HG02759 (cell line): ENCODE measurements around the gene ZNF775.

Experiments used
- ATAC-seq: cut with Tn5 transposase; IDR thresholded peaks from one replicate; pipeline ENCODE4 v1.9.1; 2021; ENCODE audit warnings: mild to moderate bottlenecking, moderate library complexity; ENCODE audit not compliant: unreplicated experiment

Gene ZNF775

DNA sequence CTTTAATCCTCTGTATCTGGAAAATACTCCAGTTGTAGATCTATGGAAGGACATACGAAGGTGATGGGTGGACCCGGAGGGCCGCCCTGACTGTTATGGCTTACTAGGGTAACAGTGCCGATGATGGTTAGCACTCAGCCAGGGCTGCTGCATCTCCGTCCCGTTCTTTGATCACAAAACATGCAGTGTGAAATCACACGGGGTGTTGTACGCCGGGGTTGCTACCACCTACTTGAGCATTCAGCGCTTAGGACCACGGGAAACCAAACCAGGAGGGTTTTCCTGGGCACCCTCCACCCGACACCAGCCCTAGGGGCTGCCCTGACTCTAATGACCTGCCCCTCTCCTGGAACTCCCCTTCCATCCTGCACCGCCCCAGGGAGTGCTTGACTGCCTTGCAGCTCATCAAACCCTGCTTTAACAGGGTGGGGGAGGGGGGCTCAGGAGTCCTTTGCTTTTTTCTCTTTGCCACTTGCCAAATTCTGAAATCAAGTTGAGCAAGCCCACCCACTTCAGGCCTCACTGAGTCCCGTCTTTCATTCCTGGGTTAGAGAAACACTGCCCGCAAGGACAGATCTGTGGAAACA lies 20.4 kb downstream of the ZNF775 start:
- no peak for ATAC-seq

- no peak for ATAC-seq
These were observed 21.1 kb downstream of the ZNF775 start for GRCh38 chr7:150400008-150400787.

DNA sequence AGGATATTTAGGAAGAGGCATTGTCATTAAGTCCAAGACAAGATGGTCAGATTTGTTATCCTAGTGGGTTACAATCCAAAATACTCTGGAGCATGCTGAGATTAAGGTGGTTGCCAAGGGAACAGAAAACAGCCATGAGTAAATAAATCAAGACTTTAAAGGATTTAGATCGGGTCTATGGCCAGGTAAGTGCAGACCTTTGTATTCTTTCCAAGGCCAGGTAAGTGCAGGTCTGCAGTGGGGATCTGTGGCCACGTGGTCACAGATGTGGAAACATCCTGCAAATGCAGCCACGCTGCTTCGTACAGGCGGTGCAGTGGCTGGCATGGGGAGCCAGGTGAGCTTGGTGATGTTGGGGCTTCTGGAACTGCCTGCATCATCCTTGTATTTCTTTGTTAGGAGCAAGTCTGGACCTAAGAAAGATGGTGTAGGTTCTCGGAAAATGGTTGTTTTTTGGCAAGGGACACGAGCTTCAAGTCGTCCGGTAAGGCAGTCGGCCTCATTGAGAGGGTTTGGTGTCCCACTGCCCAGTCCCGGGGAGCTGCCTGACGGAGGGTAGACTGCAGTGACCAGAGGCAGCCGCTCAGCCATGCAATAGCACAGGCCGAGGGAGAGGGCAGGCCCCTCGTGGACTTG lies 21.8 kb downstream of the ZNF775 start:
- ATAC-seq: no peak

GRCh38 chr7:150401424-150401790 lies 22.3 kb downstream of the ZNF775 start:
- peak; percentile 30 for ATAC-seq

DNA sequence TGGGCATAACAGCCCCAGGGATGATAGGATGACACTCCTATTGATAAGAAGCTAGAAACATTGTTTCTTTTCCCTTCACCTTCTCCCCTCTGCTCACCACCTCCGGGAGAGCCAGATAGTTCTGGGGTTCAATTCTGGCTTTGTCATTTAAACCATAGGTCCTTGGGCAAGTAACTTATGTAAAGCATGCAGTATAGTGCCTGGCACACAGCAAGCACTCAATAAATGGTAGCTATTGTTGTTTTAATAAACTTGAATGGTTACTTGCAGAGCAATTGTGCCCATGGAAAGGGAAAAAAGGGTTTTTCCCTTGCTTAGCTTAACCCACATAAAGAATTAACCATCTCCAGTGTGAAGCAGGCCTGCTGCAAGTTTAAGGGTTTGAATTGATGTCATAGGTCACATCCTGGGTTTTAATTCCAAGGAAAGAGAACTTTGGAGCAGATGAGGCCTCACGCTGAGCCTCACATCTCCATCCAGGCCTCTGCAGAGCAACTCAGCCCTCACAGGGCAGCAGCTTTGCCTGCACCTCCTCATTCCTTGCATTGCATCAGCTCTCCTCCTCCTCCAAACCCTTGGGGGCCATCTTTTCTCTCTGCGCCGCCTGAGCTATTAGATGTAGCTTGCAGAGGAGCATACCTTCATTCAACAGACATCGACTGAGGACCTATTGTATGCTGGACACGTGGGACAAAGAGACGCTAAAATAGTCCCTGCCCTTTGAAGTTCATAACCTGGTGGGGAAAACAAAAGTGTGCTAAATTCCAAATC lies 22.9 kb downstream of the ZNF775 start:
- no peak for ATAC-seq

DNA sequence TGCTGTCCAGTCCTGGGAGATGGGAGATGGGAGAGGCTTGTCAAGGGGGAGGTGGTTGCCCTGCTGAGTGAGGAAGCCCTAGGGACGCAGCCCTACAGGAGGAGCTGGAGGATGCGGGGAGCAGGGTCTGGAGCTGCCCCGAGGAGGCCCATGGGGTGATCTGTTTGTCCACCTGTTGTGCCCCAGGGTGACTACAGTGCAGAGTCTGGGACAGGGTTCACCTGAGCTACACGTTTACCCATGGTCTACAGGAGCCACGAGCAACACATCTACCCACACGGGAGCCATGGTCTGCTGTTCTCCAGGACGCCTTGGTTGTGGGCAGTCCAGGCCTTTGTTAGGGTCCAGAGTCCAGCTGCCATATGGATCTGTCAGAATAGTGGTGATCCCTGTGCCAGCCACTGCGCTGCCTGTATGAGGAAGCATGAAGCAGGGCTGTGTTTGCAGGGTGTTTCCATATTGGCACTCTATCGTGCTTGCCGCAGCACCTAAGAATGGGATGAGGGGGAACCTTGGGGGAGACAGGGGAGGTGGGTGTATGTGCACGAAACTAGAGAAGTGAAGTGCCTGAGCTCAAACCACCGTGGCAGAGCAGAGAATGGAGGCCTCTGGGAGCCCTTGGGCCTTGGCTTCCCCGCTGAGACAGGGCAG lies 23.7 kb downstream of the ZNF775 start:
- ATAC-seq: no peak

GRCh38 chr7:150403376-150404171 lies 24.4 kb downstream of the ZNF775 start:
- ATAC-seq: no peak

DNA sequence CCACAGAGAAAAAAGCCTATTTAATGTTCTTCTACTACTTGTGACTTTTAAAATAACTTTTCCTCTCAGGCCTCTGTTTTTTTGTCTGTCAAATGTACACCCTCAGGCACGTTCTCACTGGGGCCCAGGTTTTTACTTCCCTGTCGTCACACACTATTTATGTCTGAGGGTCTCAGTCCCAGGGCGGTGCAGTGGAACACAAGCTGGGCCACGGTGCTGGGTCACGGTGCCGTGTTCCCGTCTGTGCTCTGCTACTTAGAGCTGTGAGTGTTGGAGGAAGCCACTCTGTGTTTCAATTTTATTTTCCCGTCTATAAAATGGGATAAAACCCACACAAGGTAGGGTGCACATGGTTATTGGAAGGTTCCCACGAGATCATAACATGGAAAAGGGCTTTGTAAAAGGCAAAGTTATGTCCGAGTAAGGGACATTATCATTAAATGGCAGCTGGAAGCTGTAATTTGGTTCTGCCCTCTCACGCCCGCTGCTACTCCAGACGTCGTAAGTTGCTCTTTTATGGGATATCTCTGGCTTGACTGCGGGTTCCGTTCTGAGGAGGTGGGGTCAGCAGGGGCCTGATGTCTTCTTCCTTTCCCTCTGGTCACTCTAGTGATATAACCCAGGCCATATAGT lies 25.2 kb downstream of the ZNF775 start:
- no peak for ATAC-seq

DNA sequence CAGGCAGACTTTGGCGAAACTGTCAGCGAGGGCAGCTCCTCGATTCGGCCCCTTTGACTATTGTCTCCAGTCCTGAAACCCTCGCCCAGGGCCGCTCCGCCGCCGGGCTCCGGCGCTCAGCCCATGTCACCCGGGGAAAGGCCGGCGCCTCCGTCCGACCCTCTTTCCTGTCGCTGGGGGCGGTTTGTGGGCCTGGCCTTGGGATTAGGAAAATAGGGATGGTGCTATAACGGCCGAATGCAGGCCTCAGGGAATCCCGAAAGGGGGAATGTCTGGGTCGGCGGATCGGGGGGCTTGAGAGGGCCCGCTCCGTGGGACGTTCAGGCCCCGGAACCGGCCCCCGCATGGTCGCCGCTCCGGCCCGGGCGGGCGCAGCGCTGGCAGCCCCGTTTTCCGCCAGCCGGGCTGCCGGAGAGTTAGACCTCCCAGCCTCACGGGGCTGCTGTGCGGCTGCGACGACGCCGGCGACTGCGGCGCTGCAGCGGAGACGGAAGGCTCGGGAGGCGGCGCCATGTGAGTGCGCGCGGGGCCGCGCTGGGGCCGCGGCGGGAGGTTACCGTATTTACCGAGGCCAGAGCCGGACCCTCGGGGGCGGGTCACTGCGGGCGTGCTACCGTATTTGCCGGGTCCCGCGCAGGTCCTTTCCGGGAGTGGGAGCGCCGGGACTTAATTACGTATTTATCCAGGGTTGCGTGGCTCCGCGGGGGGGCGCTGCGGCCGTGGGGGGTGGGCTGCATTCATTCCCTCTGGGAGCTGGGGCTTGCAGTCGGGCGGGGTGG lies 25.9 kb downstream of the ZNF775 start:
- ATAC-seq: peak; percentile 54

GRCh38 chr7:150405584-150406311 lies 26.6 kb downstream of the ZNF775 start:
- no peak for ATAC-seq

GRCh38 chr7:150406312-150406566 lies 27.1 kb downstream of the ZNF775 start:
- no peak for ATAC-seq

GRCh38 chr7:150406567-150407421 lies 27.7 kb downstream of the ZNF775 start:
- peak; percentile 57 for ATAC-seq

DNA sequence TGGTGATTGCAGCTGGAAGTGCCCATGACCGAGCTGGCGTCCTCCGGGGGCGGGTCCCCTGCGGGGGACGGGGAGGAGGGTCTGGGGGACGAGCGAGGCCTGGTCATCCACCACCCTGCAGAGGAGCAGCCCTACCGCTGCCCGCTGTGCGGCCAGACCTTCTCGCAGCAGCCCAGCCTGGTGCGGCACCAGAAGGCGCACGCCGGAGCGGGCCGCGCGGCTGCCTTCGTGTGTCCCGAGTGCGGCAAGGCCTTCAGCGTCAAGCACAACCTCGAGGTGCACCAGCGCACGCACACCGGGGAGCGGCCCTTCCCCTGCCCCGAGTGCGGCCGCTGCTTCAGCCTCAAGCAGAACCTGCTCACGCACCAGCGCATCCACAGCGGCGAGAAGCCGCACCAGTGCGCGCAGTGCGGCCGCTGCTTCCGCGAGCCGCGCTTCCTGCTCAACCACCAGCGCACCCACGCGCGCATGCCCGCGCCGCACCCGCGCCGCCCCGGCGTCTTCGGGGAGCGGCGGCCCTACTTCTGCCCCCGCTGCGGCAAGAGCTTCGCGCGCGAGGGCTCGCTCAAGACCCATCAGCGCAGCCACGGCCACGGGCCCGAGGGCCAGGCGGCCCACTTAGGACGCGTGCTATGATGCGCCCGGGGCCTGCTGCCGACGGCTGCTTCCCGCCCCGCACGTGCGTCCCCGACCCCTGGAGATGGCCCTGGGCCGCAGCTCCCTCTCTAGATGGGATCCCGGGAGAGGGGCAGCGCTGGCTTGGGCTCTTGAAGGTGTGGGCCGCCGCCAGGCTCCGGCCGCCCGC lies 28.7 kb downstream of the ZNF775 start:
- ATAC-seq: no peak

GRCh38 chr7:150408393-150409299 lies 29.5 kb downstream of the ZNF775 start:
- ATAC-seq: no peak

GRCh38 chr7:150409300-150410030 lies 30.3 kb downstream of the ZNF775 start:
- no peak for ATAC-seq
